ENCODE data around the gene ACAD11.

- TF ChIP-seq CTCF (IDR thresholded peaks at IDR 0.05; ENCODE audit: poor library complexity) = no peak
- no peak for TF ChIP-seq EZH2 (IDR thresholded peaks at IDR 0.05; ENCODE audit: borderline replicate concordance)
- no peak for TF ChIP-seq EZH2phosphoT487 (IDR thresholded peaks at IDR 0.05; ENCODE audit: low read depth, severe bottlenecking, unreplicated experiment)
Measured at GRCh38 chr3:132629928-132630327, 29.7 kb downstream of the ACAD11 start.

All from hepatocyte (in vitro differentiated cells).